Cardiac muscle cell (in vitro differentiated cells and primary cell): Measurements from ENCODE around the gene VCX2. TPM values are rescaled to one million over a fixed set of nuclear protein-coding genes. Genes with fewer than 3 reads are reported as not detected.

Experiments used
- polyA plus RNA-seq: library from polyadenylated mRNA; unstranded; fragments of >200 nt; fragmentation: Nextera tagmentation; extraction: Ambion mirVana; gene quantifications from 2 replicates; pipeline ENCODE4 v1.2.1, GENCODE V29; 2016
- total RNA-seq: library from RNA; depleted of rRNA; stranded (reverse); fragments of >200 nt; gene quantifications from 2 replicates; pipeline ENCODE4 v1.2.3, GENCODE V29; 2016

Gene VCX2
- total and polyA plus RNA-seq, 2 experiments from 2014 or later: not detected

Other genes with a start within 250 kb of the VCX2 start
- 56.2 and 58.5 TPM in 2 replicates for gene PNPLA4, start 243.9 kb downstream of the VCX2 start, total RNA-seq
- gene PNPLA4, start 243.9 kb downstream of the VCX2 start, polyA plus RNA-seq: 70.4 and 72.6 TPM in 2 replicates